OCI-LY1 (cell line): ENCODE results near the gene PAPPA.

Source experiments
- H2AFZ ChIP-seq: fragments of 200-600 bp; sonication (generic), shearing (Covaris generic); 2 replicates; pipeline ENCODE4 v1.6.0; 2014; ENCODE audit warnings: antibody characterized with exemption, mild to moderate bottlenecking, low read length
- H3F3A ChIP-seq: fragments of 200-600 bp; sonication (generic), shearing (Covaris generic); 2 replicates; pipeline ENCODE4 v1.6.0; 2014; ENCODE audit warnings: mild to moderate bottlenecking, antibody characterized with exemption, low read length, moderate library complexity; ENCODE audit not compliant: insufficient read depth
- H3K27ac ChIP-seq: fragments of 200-600 bp; sonication (generic); 2 replicates; pipeline ENCODE4 v1.5.1; 2014; ENCODE audit warnings: low read length, mixed run types, mild to moderate bottlenecking, low read depth; ENCODE audit not compliant: poor library complexity, severe bottlenecking
- H3K27me3 ChIP-seq: fragments of 200-600 bp; sonication (generic); 2 replicates; pipeline ENCODE4 v1.6.0; 2014; ENCODE audit warnings: antibody characterized with exemption, mild to moderate bottlenecking, low read length, moderate library complexity; ENCODE audit not compliant: insufficient read depth
- H3K36me3 ChIP-seq: fragments of 200-600 bp; sonication (generic); 2 replicates; pipeline ENCODE4 v1.6.1; 2014; ENCODE audit warnings: mild to moderate bottlenecking, antibody characterized with exemption, low read length, moderate library complexity, mixed read lengths; ENCODE audit not compliant: insufficient read depth
- H3K4me1 ChIP-seq: fragments of 200-600 bp; sonication (generic); 2 replicates; pipeline ENCODE4 v1.5.1; 2014; ENCODE audit warnings: mild to moderate bottlenecking, low read length, moderate library complexity; ENCODE audit not compliant: insufficient read depth, severe bottlenecking
- H3K4me2 ChIP-seq: fragments of 200-600 bp; sonication (generic), shearing (Covaris generic); 2 replicates; pipeline ENCODE4 v1.6.1; 2014; ENCODE audit warnings: low read length
- H3K4me3 ChIP-seq: fragments of 200-600 bp; sonication (generic); 2 replicates; pipeline ENCODE4 v1.5.1; 2014; ENCODE audit warnings: low read length, low read depth, mild to moderate bottlenecking, mixed read lengths; ENCODE audit not compliant: poor library complexity, severe bottlenecking
- H3K79me2 ChIP-seq: fragments of 200-600 bp; shearing (Covaris generic); 2 replicates; pipeline ENCODE4 v1.6.1; 2016; ENCODE audit warnings: mixed run types, low read length, mixed read lengths; ENCODE audit not compliant: insufficient read depth
- H3K9ac ChIP-seq: fragments of 200-600 bp; sonication (generic), shearing (Covaris generic); 2 replicates; pipeline ENCODE4 v1.6.1; 2014; ENCODE audit warnings: mild to moderate bottlenecking, low read length, mixed read lengths
- H3K9me2 ChIP-seq: fragments of 200-600 bp; sonication (generic), shearing (Covaris generic); 2 replicates; pipeline ENCODE4 v1.6.1; 2014; ENCODE audit warnings: low read depth, mild to moderate bottlenecking, low read length, mixed read lengths
- H3K9me3 ChIP-seq: fragments of 200-600 bp; shearing (Covaris generic); 2 replicates; pipeline ENCODE4 v1.6.1; 2014; ENCODE audit warnings: low read length, mixed read lengths
- H4K20me1 ChIP-seq: fragments of 200-600 bp; sonication (generic), shearing (Covaris generic); 2 replicates; pipeline ENCODE4 v1.6.0; 2016; ENCODE audit warnings: mild to moderate bottlenecking, low read length; ENCODE audit not compliant: insufficient read depth
- EZH2 ChIP-seq: fragments of 200-600 bp; sonication (generic), shearing (Covaris generic); IDR thresholded peaks from 2 replicates; pipeline ENCODE4 v1.8.0; 2017; ENCODE audit warnings: borderline replicate concordance, mixed run types, mild to moderate bottlenecking, antibody characterized with exemption, low read length, moderate library complexity, mixed read lengths
- TF ChIP-seq, protein P1 (sequence below): fragments of 200-600 bp; sonication (generic), shearing (Covaris generic); IDR thresholded peaks from 2 replicates; pipeline ENCODE4 v1.5.1; 2017; ENCODE audit warnings: mild to moderate bottlenecking, antibody characterized with exemption, low read length, moderate library complexity, mixed read lengths

The PAPPA gene

GRCh38 chr9:116276651-116277121 lies 123.1 kb downstream of the PAPPA start:
- Histone ChIP-seq H3K9ac (no peak overlapping the region), H3K9me3 (no peaks in the 10 kb centered on the region), H3K9me2 (no peaks in the 10 kb centered on the region), H3F3A (no peaks in the 10 kb centered on the region), H3K4me2 (no peak overlapping the region), H3K27me3 (no peaks in the 10 kb centered on the region), H4K20me1 (no peaks in the 10 kb centered on the region), H2AFZ (no peak overlapping the region), H3K36me3 (no peaks in the 10 kb centered on the region), H3K4me1 (no peaks in the 10 kb centered on the region), H3K79me2 (no peaks in the 10 kb centered on the region), H3K27ac (no peak overlapping the region), H3K4me3 (no peak overlapping the region)
- no peak for TF ChIP-seq EZH2
- TF ChIP-seq, protein P1, sequence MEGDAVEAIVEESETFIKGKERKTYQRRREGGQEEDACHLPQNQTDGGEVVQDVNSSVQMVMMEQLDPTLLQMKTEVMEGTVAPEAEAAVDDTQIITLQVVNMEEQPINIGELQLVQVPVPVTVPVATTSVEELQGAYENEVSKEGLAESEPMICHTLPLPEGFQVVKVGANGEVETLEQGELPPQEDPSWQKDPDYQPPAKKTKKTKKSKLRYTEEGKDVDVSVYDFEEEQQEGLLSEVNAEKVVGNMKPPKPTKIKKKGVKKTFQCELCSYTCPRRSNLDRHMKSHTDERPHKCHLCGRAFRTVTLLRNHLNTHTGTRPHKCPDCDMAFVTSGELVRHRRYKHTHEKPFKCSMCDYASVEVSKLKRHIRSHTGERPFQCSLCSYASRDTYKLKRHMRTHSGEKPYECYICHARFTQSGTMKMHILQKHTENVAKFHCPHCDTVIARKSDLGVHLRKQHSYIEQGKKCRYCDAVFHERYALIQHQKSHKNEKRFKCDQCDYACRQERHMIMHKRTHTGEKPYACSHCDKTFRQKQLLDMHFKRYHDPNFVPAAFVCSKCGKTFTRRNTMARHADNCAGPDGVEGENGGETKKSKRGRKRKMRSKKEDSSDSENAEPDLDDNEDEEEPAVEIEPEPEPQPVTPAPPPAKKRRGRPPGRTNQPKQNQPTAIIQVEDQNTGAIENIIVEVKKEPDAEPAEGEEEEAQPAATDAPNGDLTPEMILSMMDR = no peak

- Histone ChIP-seq H3K9me3 (no peaks in the 10 kb centered on the region), H3K4me2 (no peak overlapping the region), H3K36me3 (no peaks in the 10 kb centered on the region), H3K4me3 (no peak overlapping the region), H3K27me3 (no peaks in the 10 kb centered on the region), H4K20me1 (no peaks in the 10 kb centered on the region), H3K9me2 (no peaks in the 10 kb centered on the region), H3F3A (no peaks in the 10 kb centered on the region), H3K4me1 (no peaks in the 10 kb centered on the region), H3K79me2 (no peaks in the 10 kb centered on the region), H2AFZ (no peak overlapping the region), H3K27ac (no peak overlapping the region), H3K9ac (no peak overlapping the region)
- TF ChIP-seq, protein P1 = no peak
- no peak for TF ChIP-seq EZH2
Observed at GRCh38 chr9:116278326-116278725, 124.7 kb downstream of the PAPPA start.

DNA sequence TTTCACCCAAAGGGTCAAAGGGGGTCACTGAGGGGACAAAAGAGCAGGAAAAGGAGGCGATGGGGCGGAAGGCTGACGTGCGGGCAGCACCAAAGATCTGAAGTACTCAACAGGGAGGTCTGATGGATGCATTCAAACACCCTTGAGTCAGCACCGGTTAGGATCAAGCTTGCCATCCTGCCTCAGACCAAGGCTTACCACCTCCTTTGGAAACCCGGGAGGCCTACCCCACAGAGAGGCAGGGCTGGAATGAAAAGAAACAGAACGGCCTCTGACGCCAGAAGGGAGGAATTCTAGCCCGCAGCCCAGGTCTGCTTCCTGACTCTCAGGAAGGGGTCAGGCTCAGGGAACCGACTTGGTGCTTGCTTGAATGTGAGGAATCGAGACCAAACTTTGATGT lies 125.6 kb downstream of the PAPPA start:
- Histone ChIP-seq H3K9me3 (no peaks in the 10 kb centered on the region), H3K9me2 (no peaks in the 10 kb centered on the region), H3K4me2 (no peak overlapping the region), H3K4me1 (no peaks in the 10 kb centered on the region), H3K27me3 (no peaks in the 10 kb centered on the region), H3K9ac (no peak overlapping the region), H3K79me2 (no peaks in the 10 kb centered on the region), H3K27ac (no peak overlapping the region), H3F3A (no peaks in the 10 kb centered on the region), H3K4me3 (no peak overlapping the region), H2AFZ (no peak overlapping the region), H3K36me3 (no peaks in the 10 kb centered on the region), H4K20me1 (no peaks in the 10 kb centered on the region)
- TF ChIP-seq, protein P1 = no peak
- TF ChIP-seq EZH2 = no peak
